ENCODE data around the gene ACTL7A. TPM values are rescaled to one million over a fixed set of nuclear protein-coding genes. Genes with fewer than 3 reads are reported as not detected.
"Not testable (repeated sequence)": the region's sequence is repeated elsewhere in the genome, so short reads cannot be mapped to it uniquely, and the experiment has no call there.

The ACTL7A gene
- total and polyA plus RNA-seq, 2 experiments from 2014 or later, result not detected

- Histone ChIP-seq H3K27ac (ENCODE audit: low read depth) (no peak overlapping the region), H3K4me1 (ENCODE audit: insufficient read depth) (no peaks in the 10 kb centered on the region), H3K4me2 (no peak overlapping the region), H3K9me2 (ENCODE audit: insufficient read depth) (no peaks in the 10 kb centered on the region), H3F3A (replicated peaks; ENCODE audit: low read depth) (no peaks in the 10 kb centered on the region), H3K27me3 (ENCODE audit: insufficient read depth) (no peaks in the 10 kb centered on the region), H3K79me2 (replicated peaks; ENCODE audit: insufficient read depth) (no peaks in the 10 kb centered on the region), H2AFZ (no peak overlapping the region), H3K36me3 (ENCODE audit: insufficient read depth) (peaks cover 52% of the 10 kb centered on the region), H4K20me1 (replicated peaks; ENCODE audit: insufficient read depth) (no peaks in the 10 kb centered on the region; the same call in none of the 2 replicates), H3K4me3 (no peak overlapping the region)
- Mint-ChIP-seq H3K9me3 (no peaks in the 10 kb centered on the region), H3K27ac (no peak overlapping the region), H3K36me3 (ENCODE audit: low read depth) (peaks cover 59% of the 10 kb centered on the region), H3K4me1 (no peaks in the 10 kb centered on the region), H3K27me3 (ENCODE audit: insufficient read depth, low read depth, poor library complexity) (no peaks in the 10 kb centered on the region), H3K4me3 (no peak overlapping the region)
- ATAC-seq (no peak), DNase-seq (ENCODE audit: low spot score) (no peak)
- TF ChIP-seq CTCF (conservative IDR thresholded peaks at IDR 0.05; ENCODE audit: low read depth in 2 of 2), result no peak
- no peak for TF ChIP-seq EZH2 (IDR thresholded peaks at IDR 0.05; ENCODE audit: low read depth, unreplicated experiment)
- no peak for TF ChIP-seq REST (IDR thresholded peaks at IDR 0.05; ENCODE audit: unreplicated experiment)
- TF ChIP-seq STAT1 (IDR thresholded peaks at IDR 0.05; ENCODE audit: unreplicated experiment), result no peak
Observed at GRCh38 chr9:108897324-108898096, 35.4 kb downstream of the ACTL7A start.

- not testable (repeated sequence) for H3F3A ChIP-seq (replicated peaks; ENCODE audit: low read depth); H3K27ac ChIP-seq (ENCODE audit: low read depth); H3K27me3 ChIP-seq (ENCODE audit: insufficient read depth); DNase-seq (ENCODE audit: low spot score); H3K4me2 ChIP-seq; H3K4me3 Mint-ChIP-seq; H2AFZ ChIP-seq; H3K4me1 ChIP-seq (ENCODE audit: insufficient read depth); H3K27me3 Mint-ChIP-seq (ENCODE audit: insufficient read depth, low read depth, poor library complexity); ATAC-seq; H4K20me1 ChIP-seq (replicated peaks; ENCODE audit: insufficient read depth); H3K4me1 Mint-ChIP-seq; H3K4me3 ChIP-seq; H3K9me3 Mint-ChIP-seq; H3K9me2 ChIP-seq (ENCODE audit: insufficient read depth); H3K79me2 ChIP-seq (replicated peaks; ENCODE audit: insufficient read depth); H3K27ac Mint-ChIP-seq
- peaks cover 63% of the 10 kb centered on the region for H3K36me3 Mint-ChIP-seq (ENCODE audit: low read depth)
- peaks cover 50% of the 10 kb centered on the region for H3K36me3 ChIP-seq (ENCODE audit: insufficient read depth)
Observed at GRCh38 chr9:108899023-108899695, 37.1 kb downstream of the ACTL7A start.
